Adrenal gland (tissue), 12 donors: ENCODE results near the gene FAAP100. TPM values are rescaled to one million over a fixed set of nuclear protein-coding genes. Genes with fewer than 3 reads are reported as not detected.

Source experiments
- DNase-seq, 7 donors: peaks; one replicate each; pipeline ENCODE4 v3.0.0-alpha.2; 2019 to 2020
- H3K27ac ChIP-seq, 5 donors: fragments of 200-600 bp; sonication (generic) in 4 of 5; 1 replicate in 3 of 5; 2 replicates in 2 of 5; pipeline versions ENCODE4 v1.5.1 to v1.8.0; 2016 to 2020; ENCODE audit warnings: mild to moderate bottlenecking in 1 of 5
- H3K27me3 ChIP-seq: fragments of 200-600 bp; 2 replicates; pipeline ENCODE4 v1.8.0; 2021
- H3K36me3 ChIP-seq, 2 donors: fragments of 200-600 bp; replicated peaks in 1 of 2; 1 replicate in 1 of 2; 2 replicates in 1 of 2; pipeline versions ENCODE4 v1.5.1 to v1.8.0; 2018 to 2022
- H3K4me1 ChIP-seq, 2 donors: fragments of 200-600 bp; replicated peaks in 1 of 2; 1 replicate in 1 of 2; 2 replicates in 1 of 2; pipeline versions ENCODE4 v1.5.1 to v1.8.0; 2018 to 2021
- H3K4me3 ChIP-seq, 4 donors: fragments of 200-600 bp; sonication (generic) in 3 of 4; one replicate each; pipeline ENCODE4 v1.5.1; 2016 to 2018
- H3K9me3 ChIP-seq, 3 donors: fragments of 200-600 bp; sonication (generic) in 1 of 3; replicated peaks in 1 of 3; 1 replicate in 2 of 3; 2 replicates in 1 of 3; pipeline versions ENCODE4 v1.5.1 to v1.8.0; 2016 to 2021
- CTCF ChIP-seq, 6 experiments: fragments of 450-650 bp in 4 of 6; fragments of 200-600 bp in 2 of 6; sonication (generic) in 1 of 6; IDR thresholded peaks; 1 replicate in 5 of 6; 2 replicates in 1 of 6; pipeline versions ENCODE4 v1.5.1 to v1.8.0; 2016 to 2021; ENCODE audit warnings: antibody characterized with exemption in 6 of 6, mild to moderate bottlenecking in 2 of 6, moderate library complexity in 1 of 6
- POLR2A ChIP-seq, 2 donors: fragments of 450-650 bp; IDR thresholded peaks; one replicate each; pipeline ENCODE4 v1.6.1; 2017; ENCODE audit warnings: antibody characterized with exemption in 2 of 2, mild to moderate bottlenecking in 2 of 2, moderate library complexity in 1 of 2
- WGBS, 4 donors: extraction: QIAGEN DNeasy Blood & Tissue Kit in 2 of 4; methylation state at CpG; one replicate each; pipeline versions ENCODE4 v1.1.5 to v1.1.7; 2013 to 2017; 5-methylcytosine and 5-hydroxymethylcytosine counted together
- intact Hi-C, 2 donors: fragments of 100-400 bp; cut with DNase I; formaldehyde crosslinking; loops; one replicate each; pipeline versions ENCODE4 v1.14.1 to v1.15.0; 2022 to 2023
- polyA plus RNA-seq, 3 donors: library from polyadenylated mRNA; stranded (reverse); fragments of 200-250 nt in 2 of 3; fragments of 350-450 nt in 1 of 3; fragmentation: Illumina TruSeq in 1 of 3; extraction: RNeasy Lipid Tissue Mini Kit (QIAGEN cat#74804) in 1 of 3; gene quantifications; one replicate each; pipeline ENCODE4 v1.2.3, GENCODE V29; 2013 to 2014
- total RNA-seq, 9 donors: library from RNA; depleted of rRNA in 4 of 9; stranded (reverse); fragments of >200 nt in 4 of 9; fragments of 120-200 nt in 1 of 9; fragmentation: NEBNext Ultra II Directional in 1 of 9; extraction: Animal tissue kit (Norgen Biotek cat#: 25700) in 1 of 9; gene quantifications; one replicate each; pipeline versions ENCODE4 v1.1.0 to v1.2.4, GENCODE V29; 2013 to 2023
- donor health status: healthy with polysubstance abuse.
- donor health status: Bipolar disorder and iron deficiency.
- donor health status: DM: yes; HTN: yes; CAD: no.
- donor health status: DM: no; HTN: no; CAD: no.
- donor health status: DM: no; HTN: no; CAD: no.
- donor health status: DM: yes; HTN: yes; CAD: no.

FAAP100 gene
- total and polyA plus RNA-seq, 12 donors, result 2.5 to 89.0 (median 31.7) TPM

DNA sequence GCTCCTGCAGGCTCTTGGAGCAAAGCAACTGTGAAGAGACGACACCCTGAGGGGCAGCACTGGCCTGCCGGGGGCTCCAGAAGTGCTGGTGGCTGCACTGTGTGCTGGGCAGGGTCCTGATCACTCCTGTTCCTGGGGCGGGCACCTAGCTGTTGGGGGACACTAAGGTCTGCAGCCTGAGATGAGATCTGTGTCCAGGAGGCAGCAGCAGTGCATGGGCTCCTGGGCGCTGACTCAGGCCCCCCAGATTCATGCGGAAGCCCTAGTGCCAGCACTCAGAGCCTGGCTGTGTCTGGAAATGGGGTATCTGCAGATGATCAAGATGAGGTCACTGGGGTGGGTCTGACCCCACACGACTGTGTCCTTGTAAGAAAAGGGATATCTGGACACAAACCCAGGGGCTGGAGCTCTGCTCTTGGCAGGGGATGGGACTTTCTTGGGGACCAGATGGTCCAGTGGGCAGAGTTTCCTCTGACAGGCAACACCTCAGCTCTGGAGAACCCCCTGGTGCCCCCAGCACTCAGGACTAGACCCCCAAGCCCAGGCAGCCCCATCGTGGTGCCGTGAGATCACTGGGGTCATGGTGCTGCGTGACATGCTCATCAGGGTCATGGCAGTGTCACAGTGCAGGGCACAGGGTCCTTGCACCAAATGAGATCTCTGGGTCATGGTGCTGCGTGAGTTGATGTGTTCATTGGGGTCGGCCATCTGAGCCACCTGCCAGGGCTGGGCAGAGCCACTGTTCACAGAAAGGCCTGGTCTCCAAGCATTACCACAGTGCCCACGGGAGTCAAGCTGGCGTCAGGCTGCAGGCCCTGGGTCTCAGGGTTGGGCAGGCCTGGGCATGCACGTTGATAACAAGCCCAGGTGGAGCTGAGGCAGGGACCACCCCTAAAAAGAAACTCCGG lies 9.5 kb downstream of the FAAP100 start:
- DNase-seq, result no peak
- intact Hi-C loops, result no loop called here
- no peaks in the 10 kb centered on the region for H3K9me3 ChIP-seq
- H3K4me1 ChIP-seq, result peaks cover 0 to under 1% of the 10 kb centered on the region in 2 donors
- no peak overlapping the region for H3K4me3 ChIP-seq
- H3K36me3 ChIP-seq, result peaks cover 0 to 65% of the 10 kb centered on the region in 2 donors
- peaks cover 4% of the 10 kb centered on the region for H3K27me3 ChIP-seq
- WGBS, 4 donors, result 79 to 90% (median 88%) methylated on average over 5 to 15 of the region's 15 CpGs
- TF ChIP-seq CTCF (IDR thresholded peaks at IDR 0.05) (no peak), POLR2A (IDR thresholded peaks at IDR 0.05) (no peak)
- no peak overlapping the region for H3K27ac ChIP-seq

DNA sequence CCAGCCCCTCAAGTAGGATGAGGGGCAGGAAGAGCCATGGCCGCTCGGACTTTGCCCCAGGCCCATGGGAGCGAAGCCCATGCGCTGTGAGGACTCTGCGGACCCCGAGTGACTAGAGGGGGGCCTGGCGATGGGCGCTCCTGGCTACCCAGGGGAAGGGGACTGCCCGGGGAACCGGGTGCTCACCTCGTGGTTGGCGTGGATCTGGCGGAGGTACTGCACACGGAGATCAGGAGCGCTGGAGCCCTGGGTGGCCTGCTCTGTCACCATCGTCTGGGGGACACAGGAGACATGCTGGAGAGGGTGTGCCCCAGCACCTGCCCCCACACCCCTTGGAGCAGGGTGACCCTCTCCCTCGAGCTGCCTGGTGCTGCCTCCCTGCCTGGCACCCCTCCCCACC lies 11.0 kb downstream of the FAAP100 start:
- Histone ChIP-seq H3K4me1 (peaks cover 0 to 13% of the 10 kb centered on the region in 2 donors), H3K27ac (no peak overlapping the region), H3K9me3 (no peaks in the 10 kb centered on the region), H3K27me3 (peaks cover 18% of the 10 kb centered on the region), H3K4me3 (no peak overlapping the region), H3K36me3 (peaks cover 0 to 49% of the 10 kb centered on the region in 2 donors)
- DNase-seq, result no peak
- intact Hi-C loops, result no loop called here
- TF ChIP-seq CTCF (IDR thresholded peaks at IDR 0.05) (no peak), POLR2A (IDR thresholded peaks at IDR 0.05) (no peak)
- 50 to 93% (median 93%) methylated on average over 1 to 17 of the region's 17 CpGs for WGBS, 4 donors

DNA sequence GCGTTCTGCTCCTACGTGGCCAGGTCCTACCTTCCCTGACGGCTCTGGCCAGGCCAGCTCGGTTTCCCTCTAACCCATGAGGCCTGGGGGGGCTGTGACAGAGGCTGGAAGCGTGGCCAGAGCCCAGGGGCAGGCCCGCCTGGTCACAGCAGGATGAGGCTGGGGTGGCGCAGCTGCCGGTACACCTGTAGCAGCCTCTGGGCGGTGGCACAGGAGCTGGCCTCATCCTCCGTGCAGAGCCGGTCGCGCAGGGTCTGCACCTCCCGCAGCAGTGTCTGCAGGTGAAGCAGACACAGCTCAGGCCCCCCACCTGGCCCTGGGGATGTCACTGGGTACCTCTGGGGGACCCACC lies 11.5 kb downstream of the FAAP100 start:
- peaks cover 0 to 14% of the 10 kb centered on the region in 2 donors for H3K4me1 ChIP-seq
- TF ChIP-seq CTCF (IDR thresholded peaks at IDR 0.05), result no peak
- no peak for TF ChIP-seq POLR2A (IDR thresholded peaks at IDR 0.05)
- DNase-seq, result no peak
- H3K9me3 ChIP-seq, result no peaks in the 10 kb centered on the region
- intact Hi-C loops, result no loop called here
- peaks cover 21% of the 10 kb centered on the region for H3K27me3 ChIP-seq
- H3K36me3 ChIP-seq, result peaks cover 0 to 44% of the 10 kb centered on the region in 2 donors
- no peak overlapping the region for H3K4me3 ChIP-seq
- WGBS, 4 donors, result 93 to 97% (median 95%) methylated on average over 5 to 14 of the region's 14 CpGs
- no peak overlapping the region for H3K27ac ChIP-seq

DNA sequence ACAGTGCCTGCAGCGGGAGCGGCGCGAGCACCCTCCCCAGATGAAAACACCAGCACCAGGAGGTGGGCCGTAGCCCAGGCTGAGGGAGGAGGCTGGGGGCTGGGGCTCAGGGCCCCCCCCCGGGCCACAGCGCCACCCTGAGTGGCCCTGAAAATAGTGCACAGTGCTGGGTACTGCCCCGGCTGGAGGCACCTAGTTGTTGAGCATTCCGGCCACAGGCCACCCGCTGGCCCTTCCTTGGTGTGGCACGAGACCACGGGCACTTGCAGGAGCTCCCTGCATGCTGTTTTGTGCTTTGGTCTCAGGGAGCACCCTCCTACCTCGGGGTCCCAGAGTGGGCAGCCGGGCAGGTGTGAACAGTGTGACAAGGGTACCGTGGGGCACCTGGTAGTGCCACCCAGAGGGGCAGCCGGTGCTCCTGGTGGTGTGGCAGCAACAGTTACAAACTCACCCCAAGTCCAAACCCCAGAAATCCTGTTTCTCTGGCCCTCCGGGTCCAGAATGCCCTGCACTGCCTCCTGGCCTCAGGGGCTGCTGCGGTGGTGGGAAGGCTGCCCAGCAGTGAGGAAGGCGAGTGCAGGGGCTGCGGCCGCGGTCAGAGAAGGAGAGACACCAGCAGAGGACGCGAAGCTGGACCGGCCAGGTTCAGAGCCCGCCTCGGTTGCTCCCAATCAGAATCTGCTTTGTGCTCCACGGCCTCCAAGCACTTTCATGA lies 12.0 kb downstream of the FAAP100 start:
- Histone ChIP-seq H3K4me3 (no peak overlapping the region), H3K36me3 (peaks cover 0 to 39% of the 10 kb centered on the region in 2 donors), H3K27ac (no peak overlapping the region), H3K27me3 (peaks cover 21% of the 10 kb centered on the region), H3K4me1 (peaks cover 0 to 14% of the 10 kb centered on the region in 2 donors), H3K9me3 (no peaks in the 10 kb centered on the region)
- intact Hi-C loops, result no loop called here
- TF ChIP-seq CTCF (IDR thresholded peaks at IDR 0.05) (no peak), POLR2A (IDR thresholded peaks at IDR 0.05) (no peak)
- WGBS, 4 donors, result 92 to 96% (median 94%) methylated on average over 13 to 28 of the region's 28 CpGs
- DNase-seq, result no peak
